ENCODE data around the gene GPR137.

GRCh38 chr11:64245401-64245796 lies 40.2 kb upstream of the GPR137 start:
- TF ChIP-seq CTCF (IDR thresholded peaks at IDR 0.05) (no peak), POLR2A (IDR thresholded peaks at IDR 0.05) (no peak)

All from adrenal gland (tissue), 5 donors.